Gastroesophageal sphincter (tissue), 3 donors: ENCODE data around the gene ARHGAP26.

Experiments
- EP300 ChIP-seq: sonication (generic); formaldehyde crosslinking; IDR thresholded peaks from one replicate; pipeline ENCODE4 v1.6.1; 2017; ENCODE audit warnings: antibody characterized with exemption, mild to moderate bottlenecking
- POLR2A ChIP-seq, 2 donors: fragments of 450-650 bp; IDR thresholded peaks; one replicate each; pipeline ENCODE4 v1.6.1; 2017; ENCODE audit warnings: antibody characterized with exemption in 2 of 2, mild to moderate bottlenecking in 2 of 2, moderate library complexity in 1 of 2
- POLR2AphosphoS5 ChIP-seq: sonication (generic); formaldehyde crosslinking; IDR thresholded peaks from one replicate; pipeline ENCODE4 v1.6.1; 2017; ENCODE audit warnings: antibody characterized with exemption
- TF ChIP-seq, protein P1 (sequence below), 4 experiments: fragments of 200-600 bp in 2 of 4; fragments of 450-650 bp in 2 of 4; sonication (generic) in 1 of 4; IDR thresholded peaks; one replicate each; pipeline ENCODE4 v1.5.1; 2017 to 2019; ENCODE audit warnings: antibody characterized with exemption in 4 of 4, mild to moderate bottlenecking in 2 of 4, moderate library complexity in 2 of 4

DNA sequence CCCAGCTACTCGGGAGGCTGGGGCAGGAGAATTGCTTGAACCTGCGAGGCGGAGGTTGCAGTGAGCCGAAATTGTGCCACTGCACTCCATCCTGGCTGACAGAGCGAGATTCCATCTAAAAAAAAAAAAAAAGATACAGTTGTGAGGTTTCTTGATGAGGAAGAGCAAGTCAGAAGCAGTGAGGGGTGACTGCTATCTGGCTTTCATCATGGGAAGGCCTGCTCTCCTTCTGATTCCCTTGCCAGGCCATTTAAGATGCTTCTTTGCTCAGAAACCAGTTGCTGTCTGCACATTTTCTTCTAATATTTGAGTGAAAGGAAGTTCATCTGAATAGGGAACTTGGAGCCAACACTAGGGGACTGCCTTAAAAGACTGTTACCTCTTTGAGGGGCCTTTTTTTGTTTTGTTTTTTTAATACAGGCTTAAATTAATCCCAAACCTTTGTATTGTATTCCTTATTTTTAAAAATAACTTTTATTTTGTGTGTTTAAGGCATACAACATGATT is 201.9 kb downstream of the ARHGAP26 start:
- TF ChIP-seq, protein P1, sequence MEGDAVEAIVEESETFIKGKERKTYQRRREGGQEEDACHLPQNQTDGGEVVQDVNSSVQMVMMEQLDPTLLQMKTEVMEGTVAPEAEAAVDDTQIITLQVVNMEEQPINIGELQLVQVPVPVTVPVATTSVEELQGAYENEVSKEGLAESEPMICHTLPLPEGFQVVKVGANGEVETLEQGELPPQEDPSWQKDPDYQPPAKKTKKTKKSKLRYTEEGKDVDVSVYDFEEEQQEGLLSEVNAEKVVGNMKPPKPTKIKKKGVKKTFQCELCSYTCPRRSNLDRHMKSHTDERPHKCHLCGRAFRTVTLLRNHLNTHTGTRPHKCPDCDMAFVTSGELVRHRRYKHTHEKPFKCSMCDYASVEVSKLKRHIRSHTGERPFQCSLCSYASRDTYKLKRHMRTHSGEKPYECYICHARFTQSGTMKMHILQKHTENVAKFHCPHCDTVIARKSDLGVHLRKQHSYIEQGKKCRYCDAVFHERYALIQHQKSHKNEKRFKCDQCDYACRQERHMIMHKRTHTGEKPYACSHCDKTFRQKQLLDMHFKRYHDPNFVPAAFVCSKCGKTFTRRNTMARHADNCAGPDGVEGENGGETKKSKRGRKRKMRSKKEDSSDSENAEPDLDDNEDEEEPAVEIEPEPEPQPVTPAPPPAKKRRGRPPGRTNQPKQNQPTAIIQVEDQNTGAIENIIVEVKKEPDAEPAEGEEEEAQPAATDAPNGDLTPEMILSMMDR (IDR thresholded peaks at IDR 0.05), result no peak
- TF ChIP-seq POLR2A (IDR thresholded peaks at IDR 0.05) (no peak), POLR2AphosphoS5 (no peak), EP300 (no peak)
